Femur (tissue), 1 donor: Measurements from ENCODE around the gene LHX5.
"Not testable (repeated sequence)": the region's sequence is repeated elsewhere in the genome, so short reads cannot be mapped to it uniquely, and the experiment has no call there.

ENCODE experiments used
- DNase-seq: peaks from one replicate; pipeline ENCODE4 v3.0.0-alpha.2; 2017

Gene LHX5

GRCh38 chr12:113471619-113472171 lies at the start of gene LHX5:
Gene LHX5, minus strand, starts transcription at chr12:113471871. Its CDS starts 373 bp downstream, at chr12:113471498.
- no peak for DNase-seq

GRCh38 chr12:113519464-113520307 lies 48.0 kb upstream of the LHX5 start:
- DNase-seq: no peak

- DNase-seq: no peak
These were observed 43.6 kb upstream of the LHX5 start for GRCh38 chr12:113515082-113515856.

GRCh38 chr12:113514602-113515001 lies 42.9 kb upstream of the LHX5 start:
- DNase-seq: no peak

- DNase-seq: no peak
These were observed 40.9 kb upstream of the LHX5 start for GRCh38 chr12:113512568-113512967.

- DNase-seq: no peak
These were observed 35.2 kb upstream of the LHX5 start for GRCh38 chr12:113506867-113507266.

GRCh38 chr12:113505941-113506340 lies 34.3 kb upstream of the LHX5 start:
- DNase-seq: no peak

- DNase-seq: no peak
These were observed 33.2 kb upstream of the LHX5 start for GRCh38 chr12:113504917-113505316.

GRCh38 chr12:113500782-113501311 lies 29.2 kb upstream of the LHX5 start:
- no peak for DNase-seq

- no peak for DNase-seq
These were observed 28.6 kb upstream of the LHX5 start for GRCh38 chr12:113500306-113500675.

GRCh38 chr12:113498490-113498889 lies 26.8 kb upstream of the LHX5 start:
- no peak for DNase-seq

GRCh38 chr12:113497693-113498092 lies 26.0 kb upstream of the LHX5 start:
- DNase-seq: no peak

GRCh38 chr12:113495941-113496340 lies 24.3 kb upstream of the LHX5 start:
- DNase-seq: not testable (repeated sequence)

GRCh38 chr12:113488322-113488721 lies 16.7 kb upstream of the LHX5 start:
- no peak for DNase-seq

GRCh38 chr12:113486722-113487121 lies 15.1 kb upstream of the LHX5 start:
- no peak for DNase-seq

GRCh38 chr12:113485330-113485729 lies 13.7 kb upstream of the LHX5 start:
- no peak for DNase-seq

- DNase-seq: no peak
These were observed 10.7 kb upstream of the LHX5 start for GRCh38 chr12:113482334-113482733.

GRCh38 chr12:113480336-113480971 lies 8.8 kb upstream of the LHX5 start:
- DNase-seq: no peak

GRCh38 chr12:113479590-113480335 lies 8.1 kb upstream of the LHX5 start:
- DNase-seq: peak; percentile 53

GRCh38 chr12:113479216-113479589 lies 7.5 kb upstream of the LHX5 start:
- no peak for DNase-seq

GRCh38 chr12:113478351-113479011 lies 6.8 kb upstream of the LHX5 start:
- DNase-seq: no peak

GRCh38 chr12:113477842-113478215 lies 6.2 kb upstream of the LHX5 start:
- DNase-seq: no peak
